HL-60 (cell line): ENCODE data around the gene SEC14L1.

Experiments used
- DNase-seq, 2 experiments: peaks; one replicate each; pipeline ENCODE4 v3.0.0-alpha.2; 2010 to 2020; ENCODE audit warnings: low read depth in 1 of 2, low spot score in 1 of 2
- H3K27ac ChIP-seq: fragments of 250-450 bp; sonication (Bioruptor Pico); replicated peaks from 2 replicates; pipeline ENCODE4 v1.5.1; 2020; ENCODE audit warnings: mild to moderate bottlenecking, moderate library complexity
- H3K27me3 ChIP-seq: fragments of 250-450 bp; sonication (Bioruptor Pico); 2 replicates; pipeline ENCODE4 v1.5.1; 2021; ENCODE audit warnings: mild to moderate bottlenecking, moderate library complexity; ENCODE audit not compliant: insufficient read depth, poor library complexity, severe bottlenecking
- H3K4me3 ChIP-seq: replicated peaks from 2 replicates; pipeline ENCODE4 v1.5.1; 2011; ENCODE audit warnings: mild to moderate bottlenecking, control low read depth, low read length; ENCODE audit not compliant: insufficient read depth
- CTCF ChIP-seq: IDR thresholded peaks from one replicate; pipeline ENCODE4 v1.5.1; 2011; ENCODE audit warnings: low read length, control low read depth, inconsistent platforms; ENCODE audit not compliant: insufficient read depth
- GABPA ChIP-seq: IDR thresholded peaks from 2 replicates; pipeline ENCODE4 v1.6.1; 2012; ENCODE audit warnings: low read depth
- POLR2AphosphoS5 ChIP-seq: IDR thresholded peaks from 2 replicates; pipeline ENCODE4 v1.6.1; 2012; ENCODE audit warnings: low read depth
- REST ChIP-seq: IDR thresholded peaks from 2 replicates; pipeline ENCODE4 v1.6.1; 2012; ENCODE audit warnings: low read depth; ENCODE audit not compliant: insufficient replicate concordance
- SPI1 ChIP-seq: IDR thresholded peaks from 2 replicates; pipeline ENCODE4 v1.6.1; 2012; ENCODE audit warnings: low read depth, mild to moderate bottlenecking, borderline replicate concordance

Gene SEC14L1

GRCh38 chr17:77126519-77126918 lies 14.2 kb upstream of the SEC14L1 start:
- TF ChIP-seq CTCF: no peak

GRCh38 chr17:77127735-77128361 lies 12.9 kb upstream of the SEC14L1 start:
- H3K4me3 ChIP-seq: peak overlapping the region; percentile 19
- peak; percentile 63 to 65 for DNase-seq
- peak; percentile 10; the same call in 1 of the 2 replicates for TF ChIP-seq SPI1
- no peak for TF ChIP-seq GABPA
- TF ChIP-seq CTCF: no peak
- no peak for TF ChIP-seq REST
- TF ChIP-seq POLR2AphosphoS5: peak; percentile 62; the same call in 1 of the 2 replicates
- peak overlapping the region; percentile 54 for H3K27ac ChIP-seq
- no peaks in the 10 kb centered on the region for H3K27me3 ChIP-seq

More at GRCh38 chr17:77126519-77126918, 14.2 kb upstream of the SEC14L1 start:
- DNase-seq: no peak
- Histone ChIP-seq H3K4me3 (no peak overlapping the region), H3K27ac (no peak overlapping the region), H3K27me3 (no peaks in the 10 kb centered on the region)

- Histone ChIP-seq H3K27ac (no peak overlapping the region), H3K4me3 (no peak overlapping the region), H3K27me3 (no peaks in the 10 kb centered on the region)
- no peak for DNase-seq
- TF ChIP-seq SPI1 (no peak), CTCF (no peak), POLR2AphosphoS5 (no peak), REST (no peak), GABPA (no peak)
These were observed 11.7 kb upstream of the SEC14L1 start for GRCh38 chr17:77128896-77129567.
